KBM-7 (cell line): ENCODE measurements around the gene RESP18.
"Not testable (repeated sequence)": the region's sequence is repeated elsewhere in the genome, so short reads cannot be mapped to it uniquely, and the experiment has no call there.

ENCODE experiments used
- DNase-seq: peaks from one replicate; pipeline ENCODE4 v3.0.0-alpha.2; 2015
- in situ Hi-C: fragments of 300-500 bp; cut with MboI; formaldehyde crosslinking; loops from 2 replicates; pipeline ENCODE4 v1.14.3; 2020; ENCODE audit warnings: low sequenced_read_pairs, low pct_unique_long_range_greater_than_20kb, mixed read lengths

RESP18 gene

DNA sequence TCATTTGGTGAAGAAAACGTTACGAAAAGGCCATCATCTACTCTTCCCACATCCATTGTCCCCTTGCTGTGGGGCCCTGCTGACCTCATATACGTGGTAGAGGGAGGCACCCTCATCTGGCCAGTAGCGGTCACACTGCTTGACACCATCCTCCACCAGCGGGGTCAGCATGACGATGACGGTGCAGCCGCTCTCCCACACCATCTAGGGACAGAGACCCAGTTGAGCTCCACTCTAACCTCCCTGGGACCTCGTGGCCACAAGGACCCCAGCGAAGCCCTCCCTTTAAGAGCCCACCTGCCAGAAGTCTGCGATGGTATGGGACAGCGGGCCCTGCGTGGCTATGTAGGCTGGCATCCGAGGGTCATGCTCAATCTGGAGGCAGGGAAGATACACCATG, 36.4 kb downstream of the RESP18 start:
- no peak for DNase-seq
- in situ Hi-C loops = no loop called here

DNA sequence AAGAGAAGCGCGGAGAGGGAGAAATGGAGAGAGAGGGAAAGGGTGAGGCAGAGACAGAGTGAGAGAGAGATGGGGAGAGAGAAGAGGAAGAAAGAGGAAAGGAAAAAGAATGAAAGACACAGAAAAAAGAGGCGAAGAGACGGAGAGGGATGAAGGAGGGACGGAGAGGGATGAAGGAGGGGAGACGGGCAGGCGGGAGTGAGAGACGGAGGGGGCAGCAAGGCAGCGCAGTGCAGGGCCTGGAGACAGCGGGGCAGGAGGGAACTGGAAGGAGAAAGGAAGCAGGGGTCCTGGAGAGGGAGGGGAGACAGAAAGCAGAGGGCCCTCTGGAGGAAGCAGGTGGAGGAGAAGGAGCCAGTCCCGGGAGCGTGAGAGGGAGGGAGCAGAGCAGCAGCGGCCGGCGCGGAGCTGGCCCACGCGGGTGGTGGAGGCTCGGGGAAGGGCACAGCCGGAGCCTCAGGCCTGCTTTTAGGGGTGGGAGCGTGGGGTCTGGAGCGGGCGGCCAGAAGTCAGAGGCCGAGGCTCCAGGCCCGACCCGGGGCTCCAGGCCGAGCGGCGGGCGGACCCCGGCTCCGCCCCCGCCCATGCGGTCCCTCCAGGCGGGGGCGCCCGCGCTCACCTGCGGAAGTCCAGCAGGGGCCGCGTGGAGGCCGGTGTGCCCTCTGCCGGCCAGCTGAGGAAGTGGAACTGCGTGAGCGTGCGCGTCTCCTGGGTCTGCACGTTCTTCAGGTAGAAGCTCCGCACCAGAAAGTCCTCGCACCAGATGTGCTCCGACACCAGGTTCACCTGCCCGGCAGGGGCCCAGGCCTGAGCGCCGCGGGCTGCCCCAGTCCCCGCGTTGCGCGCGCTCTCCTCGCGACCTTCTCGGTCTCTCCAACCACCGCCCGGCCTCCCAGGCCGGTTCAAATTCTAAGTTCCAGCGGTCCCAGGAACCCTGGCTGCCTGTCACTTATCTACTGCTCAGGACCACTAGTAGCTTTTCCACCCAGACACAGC, 37.9 kb downstream of the RESP18 start:
- in situ Hi-C loops = no loop called here
- DNase-seq = peak; percentile 95

DNA sequence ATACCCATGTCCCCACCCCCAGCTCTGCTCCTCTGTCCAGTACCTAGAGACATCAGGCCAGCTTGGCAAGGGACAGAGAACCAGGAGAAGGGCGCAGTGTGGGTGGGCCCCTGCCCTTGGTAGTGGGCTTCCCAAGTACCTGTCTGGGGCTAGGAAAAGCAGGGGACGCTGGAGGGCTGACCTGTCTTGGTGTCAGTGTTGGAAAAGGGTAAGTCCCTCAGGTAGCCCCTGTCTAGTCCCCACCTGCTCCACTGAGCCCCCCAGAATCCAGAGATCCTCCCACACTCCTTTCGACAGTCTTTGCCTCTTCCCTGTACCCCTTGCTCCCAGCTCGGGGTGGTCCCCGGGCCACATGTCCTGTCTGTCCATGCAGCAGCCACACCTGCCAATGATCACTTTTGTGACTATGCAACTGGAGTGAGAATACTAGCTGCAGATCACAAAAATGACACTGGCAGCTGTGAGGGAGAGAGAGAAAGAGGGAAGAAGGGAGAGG, 38.8 kb downstream of the RESP18 start:
- in situ Hi-C loops = no loop called here
- no peak for DNase-seq

DNA sequence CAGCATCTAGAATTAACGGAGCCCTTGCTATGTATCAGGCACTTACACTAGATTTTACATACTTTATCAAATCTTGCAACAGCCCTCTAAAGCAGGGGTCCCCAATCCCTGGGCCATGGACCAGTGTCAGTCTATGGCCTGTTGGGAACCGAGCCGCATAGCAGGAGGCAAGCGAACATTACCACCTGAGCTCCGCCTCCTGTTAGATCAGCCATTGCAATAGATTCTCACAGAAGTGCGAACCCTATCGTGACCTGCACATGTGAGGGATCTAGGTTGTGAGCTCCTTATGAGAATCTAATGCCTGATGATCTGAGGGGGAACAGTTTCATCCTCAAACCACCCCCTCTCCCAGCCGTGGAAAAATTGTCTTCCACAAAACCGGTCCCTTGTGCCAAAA, 39.9 kb downstream of the RESP18 start:
- in situ Hi-C loops = no loop called here
- no peak for DNase-seq

DNA sequence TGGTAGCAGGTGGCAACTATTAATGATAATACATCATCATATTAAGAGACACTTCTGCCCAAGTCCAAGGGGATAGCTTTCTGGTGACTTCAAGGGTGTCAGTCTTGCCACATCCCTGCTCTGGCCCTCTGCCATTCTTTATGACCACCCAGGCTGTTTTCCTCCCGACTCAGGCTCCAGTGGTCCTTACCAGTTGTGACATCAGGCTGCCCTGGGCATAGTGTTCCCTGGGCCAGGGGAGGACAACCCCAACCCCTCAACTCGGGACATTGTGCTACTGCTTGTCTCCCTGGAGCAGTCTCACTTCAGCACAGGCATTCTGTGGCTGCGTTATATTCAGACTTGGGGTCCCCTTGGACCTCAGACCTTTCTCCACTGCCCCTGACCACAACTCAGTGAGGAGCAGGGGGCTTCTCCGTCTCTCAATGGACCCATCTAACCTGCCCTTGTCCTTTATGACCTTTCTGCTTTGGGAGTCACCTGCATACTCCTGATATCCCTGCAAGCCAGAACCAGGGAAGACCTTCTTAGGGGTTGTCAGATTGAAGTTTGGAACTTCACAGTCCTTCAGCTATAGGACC, 40.5 kb downstream of the RESP18 start:
- in situ Hi-C loops = no loop called here

DNA sequence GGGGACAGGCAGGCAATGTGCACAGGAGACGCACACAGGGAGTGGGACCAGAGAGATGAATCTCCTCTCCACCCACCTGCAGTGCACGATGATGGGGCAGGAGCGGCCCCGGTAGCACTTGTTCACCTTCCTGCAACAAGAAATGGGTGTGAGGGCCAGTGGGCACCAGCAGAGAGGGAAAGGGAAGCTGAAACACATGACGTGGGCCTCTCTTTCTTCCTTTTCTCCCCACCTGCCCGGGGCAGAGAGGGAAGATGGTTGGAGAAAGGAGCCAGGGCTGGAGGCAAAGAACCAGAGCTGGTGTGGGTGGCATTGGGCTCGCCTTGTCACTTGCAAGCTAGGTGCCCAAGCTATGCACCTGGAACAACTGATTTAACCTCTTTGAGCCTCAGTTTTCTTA, 41.1 kb downstream of the RESP18 start:
- in situ Hi-C loops = no loop called here
- DNase-seq = no peak

More for the DNA sequence above, 40.5 kb downstream of the RESP18 start:
- no peak for DNase-seq

DNA sequence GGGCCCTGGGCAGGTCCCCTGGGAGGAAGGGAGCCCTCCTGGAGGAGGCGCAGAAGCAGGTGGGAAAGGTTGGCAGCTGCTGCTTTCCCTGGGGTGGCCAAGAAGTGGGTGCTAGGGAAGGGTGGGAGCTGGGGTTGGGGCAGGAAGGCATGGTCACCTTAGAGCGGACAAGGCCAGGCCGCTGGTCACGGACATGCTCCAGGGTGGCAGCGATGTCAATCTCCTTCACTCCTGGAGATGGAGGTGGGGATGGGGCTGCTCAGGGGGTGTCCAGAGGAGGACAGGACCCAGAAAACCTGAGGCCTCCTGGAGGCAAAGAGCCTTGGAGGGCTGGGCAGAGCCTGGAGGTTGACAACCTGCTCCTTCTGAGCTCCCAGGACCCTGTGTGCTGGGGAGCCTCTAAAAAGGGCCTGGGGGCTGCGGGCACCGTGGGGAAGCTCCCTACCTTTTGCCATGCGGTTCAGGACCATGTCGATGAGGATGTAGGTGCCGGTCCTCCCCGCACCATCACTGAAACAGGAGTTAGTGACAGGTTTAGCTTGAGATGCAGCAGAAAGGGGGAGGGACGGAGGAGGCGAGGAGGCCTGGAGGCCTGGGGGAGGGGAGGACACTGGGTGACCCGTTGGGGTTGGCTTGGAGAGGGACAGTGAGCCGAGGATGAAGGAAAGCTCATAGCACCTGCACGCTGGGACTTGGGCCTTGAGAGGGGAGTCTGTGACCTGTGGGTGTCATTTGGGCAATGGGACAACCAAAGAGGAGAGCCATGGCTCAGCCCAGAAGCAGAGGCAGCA, 42.0 kb downstream of the RESP18 start:
- DNase-seq = no peak
- in situ Hi-C loops = no loop called here

DNA sequence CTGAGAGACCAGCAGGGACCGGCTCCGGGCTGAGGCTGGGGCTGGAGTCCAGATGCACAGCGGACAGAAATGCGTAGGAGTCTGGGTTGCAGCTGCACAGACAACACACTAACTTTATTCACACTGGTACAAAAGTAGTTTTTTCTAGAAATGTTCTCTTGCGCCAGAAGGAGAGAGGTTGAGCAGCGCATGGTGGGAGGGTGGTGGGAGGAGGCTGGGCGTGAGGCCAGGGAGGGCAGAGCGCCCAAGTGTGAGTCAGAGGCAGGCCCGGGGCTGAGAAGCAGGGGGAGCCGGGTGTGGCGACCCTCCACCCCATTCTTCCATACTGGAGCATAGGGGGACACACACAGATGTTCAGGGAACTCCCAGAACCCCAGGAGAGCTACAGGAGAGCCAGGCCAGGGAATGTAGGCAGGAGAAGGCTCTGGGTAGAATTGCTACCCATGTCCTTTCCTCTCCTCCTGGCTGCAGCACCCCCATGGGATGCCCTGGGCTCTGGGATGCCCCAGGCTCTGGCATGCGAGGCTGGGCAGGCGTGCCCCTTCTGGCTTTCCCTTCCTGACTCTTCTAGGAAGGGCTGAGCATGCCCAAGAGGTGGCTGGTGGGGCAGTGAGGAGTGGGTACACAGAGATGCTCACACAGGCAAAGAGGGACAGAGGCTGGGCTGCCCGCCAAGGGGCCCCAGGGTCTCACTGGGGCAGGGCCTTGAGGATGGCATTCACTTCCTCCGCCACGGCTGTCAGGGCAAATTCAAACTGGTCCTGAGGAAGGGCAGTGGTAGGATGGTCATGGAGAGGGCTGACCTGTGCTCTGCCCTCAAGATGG, 42.8 kb downstream of the RESP18 start:
- in situ Hi-C loops = no loop called here
- DNase-seq = no peak

DNA sequence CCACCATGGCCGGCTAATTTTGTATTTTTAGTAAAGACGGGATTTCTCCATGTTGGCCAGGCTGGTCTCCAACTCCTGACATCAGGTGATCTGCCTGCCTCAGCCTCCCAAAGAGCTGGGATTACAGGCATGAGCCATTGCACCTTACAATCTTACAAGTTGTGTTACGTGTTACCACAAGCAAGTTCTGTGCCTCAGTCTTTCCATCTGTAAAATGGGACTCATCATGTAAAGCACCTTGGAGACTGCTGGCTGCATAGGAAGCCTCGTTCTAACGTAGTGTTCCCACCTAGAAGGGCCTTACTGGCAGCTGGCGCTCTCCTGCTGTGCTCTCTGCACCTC, 43.4 kb downstream of the RESP18 start:
- no peak for DNase-seq
- in situ Hi-C loops = no loop called here

DNA sequence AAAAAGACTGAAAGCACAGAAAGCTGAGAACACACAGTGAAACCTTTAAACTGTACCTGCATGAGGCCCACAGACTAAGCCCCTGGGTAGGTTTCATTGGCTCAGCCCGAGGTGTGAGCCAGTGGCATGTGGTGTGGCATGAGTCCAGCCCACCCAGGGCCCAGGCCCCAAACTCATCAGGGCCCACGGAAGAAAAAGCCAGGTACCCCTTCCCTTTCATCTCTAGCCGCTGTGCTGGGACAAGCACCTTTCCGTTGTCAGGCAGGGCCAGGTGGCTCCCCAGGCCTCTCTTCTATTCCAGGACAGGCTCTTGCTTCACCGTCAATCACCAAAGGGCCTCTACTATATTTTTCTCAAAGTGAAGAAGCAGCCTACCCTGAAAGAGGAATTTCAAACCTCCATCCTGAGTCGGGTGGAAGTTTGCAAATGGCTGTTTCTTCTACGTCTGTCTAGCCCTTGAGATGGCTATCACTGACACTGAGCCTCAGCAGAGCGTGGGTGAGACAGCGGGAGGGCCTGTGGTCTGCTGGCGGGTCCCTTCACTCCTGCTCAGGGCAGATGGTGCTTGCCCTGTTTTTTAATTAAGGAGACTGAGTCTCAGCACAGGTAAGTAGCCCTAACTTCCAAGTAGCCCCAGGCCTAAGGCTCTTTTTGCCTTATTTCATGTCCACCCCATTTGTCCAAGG, 44.8 kb downstream of the RESP18 start:
- in situ Hi-C loops = no loop called here
- DNase-seq = peak; percentile 22

DNA sequence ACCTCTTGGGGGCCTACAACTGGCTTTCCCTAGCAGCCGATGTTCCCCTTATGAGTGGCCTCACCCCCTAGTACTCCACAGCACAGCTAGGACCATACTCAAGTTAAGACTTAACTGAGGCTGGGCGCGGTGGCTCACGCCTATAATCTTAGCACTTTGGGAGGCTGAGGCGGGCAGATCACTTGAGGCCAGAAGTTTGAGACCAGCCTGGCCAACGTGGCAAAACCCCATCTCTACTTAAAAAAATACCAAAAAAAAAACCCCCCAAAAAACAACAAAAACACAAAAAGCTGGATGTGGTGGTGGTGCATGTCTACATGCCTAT, 45.5 kb downstream of the RESP18 start:
- DNase-seq, in situ Hi-C loops: not testable (repeated sequence)

DNA sequence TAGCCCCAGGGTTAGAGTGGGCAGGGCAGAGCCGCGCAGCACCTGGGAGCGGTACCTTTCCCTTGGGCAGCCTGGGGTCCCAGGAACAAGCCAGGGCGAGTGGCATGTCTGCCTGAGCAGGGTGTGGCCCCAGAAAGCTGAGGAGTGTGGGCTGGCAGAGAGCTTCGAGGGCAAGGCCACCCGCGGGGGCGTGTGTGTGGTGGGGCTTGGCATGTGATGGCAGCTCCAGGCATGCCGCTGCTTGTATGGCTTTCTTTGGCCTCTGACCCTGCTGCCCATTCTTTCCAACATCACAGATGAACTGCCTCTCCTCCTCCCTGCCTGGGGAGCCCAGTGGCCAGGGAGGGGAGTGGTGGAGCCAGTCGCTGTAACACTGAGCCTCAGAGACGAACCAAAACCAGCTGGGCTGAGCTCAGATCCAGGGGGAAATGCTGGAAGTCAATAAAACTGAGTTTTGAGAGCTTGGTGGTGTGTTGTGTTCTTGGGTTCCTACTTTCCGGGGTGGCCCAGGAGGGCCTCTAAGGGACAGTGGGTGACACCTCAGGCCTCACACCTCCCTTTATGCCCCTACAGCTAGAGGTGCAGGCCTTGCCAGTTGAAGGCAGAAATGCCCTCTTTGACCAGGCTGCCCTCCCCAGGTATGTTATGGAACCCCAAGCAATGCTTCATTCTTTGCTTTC, 46.0 kb downstream of the RESP18 start:
- no peak for DNase-seq
- in situ Hi-C loops = no loop called here

DNA sequence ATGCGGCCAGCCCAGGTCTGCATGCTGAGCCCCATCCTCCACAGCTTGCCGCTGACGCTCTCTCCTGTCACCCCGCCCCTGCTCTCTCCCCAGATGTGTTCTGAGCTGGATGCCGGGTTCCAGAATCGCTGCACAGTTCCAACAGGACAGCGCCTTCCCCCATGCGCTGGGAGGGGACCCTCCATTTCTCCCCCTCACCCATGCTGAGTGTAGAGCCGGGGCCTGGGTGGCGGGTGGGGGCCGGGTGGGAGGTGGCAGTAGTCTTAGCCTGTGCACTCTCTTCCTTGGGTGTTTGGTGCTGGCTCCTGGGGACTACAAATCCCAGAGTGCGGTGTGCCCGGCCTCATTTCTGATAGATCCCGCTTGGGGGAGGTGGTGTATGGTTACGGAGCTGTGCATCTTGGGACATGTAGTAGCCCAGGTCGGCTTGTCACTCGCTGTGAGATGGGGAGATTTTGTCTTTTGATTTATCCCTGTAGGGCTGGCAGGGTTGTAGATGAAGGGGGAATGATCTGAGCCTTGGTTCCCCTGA, 46.6 kb downstream of the RESP18 start:
- no peak for DNase-seq
- in situ Hi-C loops = no loop called here

DNA sequence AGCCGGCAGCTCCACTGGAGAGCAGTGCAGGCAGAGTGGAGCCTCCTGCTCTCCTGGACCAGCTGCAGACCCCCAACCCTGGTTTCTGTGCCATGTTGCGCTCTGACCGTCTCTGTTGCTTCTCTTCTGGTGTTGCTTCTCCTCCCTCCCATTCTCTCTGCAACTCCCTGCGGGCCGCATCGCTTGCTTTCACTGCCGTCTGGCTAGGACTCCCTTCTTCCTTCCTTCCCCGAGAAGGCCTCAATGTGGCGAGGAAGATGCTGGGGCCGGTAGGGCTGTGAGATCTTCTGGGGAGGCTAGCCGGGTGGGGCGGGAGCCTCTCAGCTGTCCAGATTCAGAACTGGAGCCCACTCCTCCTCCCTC, 47.2 kb downstream of the RESP18 start:
- no peak for DNase-seq
- in situ Hi-C loops = no loop called here

DNA sequence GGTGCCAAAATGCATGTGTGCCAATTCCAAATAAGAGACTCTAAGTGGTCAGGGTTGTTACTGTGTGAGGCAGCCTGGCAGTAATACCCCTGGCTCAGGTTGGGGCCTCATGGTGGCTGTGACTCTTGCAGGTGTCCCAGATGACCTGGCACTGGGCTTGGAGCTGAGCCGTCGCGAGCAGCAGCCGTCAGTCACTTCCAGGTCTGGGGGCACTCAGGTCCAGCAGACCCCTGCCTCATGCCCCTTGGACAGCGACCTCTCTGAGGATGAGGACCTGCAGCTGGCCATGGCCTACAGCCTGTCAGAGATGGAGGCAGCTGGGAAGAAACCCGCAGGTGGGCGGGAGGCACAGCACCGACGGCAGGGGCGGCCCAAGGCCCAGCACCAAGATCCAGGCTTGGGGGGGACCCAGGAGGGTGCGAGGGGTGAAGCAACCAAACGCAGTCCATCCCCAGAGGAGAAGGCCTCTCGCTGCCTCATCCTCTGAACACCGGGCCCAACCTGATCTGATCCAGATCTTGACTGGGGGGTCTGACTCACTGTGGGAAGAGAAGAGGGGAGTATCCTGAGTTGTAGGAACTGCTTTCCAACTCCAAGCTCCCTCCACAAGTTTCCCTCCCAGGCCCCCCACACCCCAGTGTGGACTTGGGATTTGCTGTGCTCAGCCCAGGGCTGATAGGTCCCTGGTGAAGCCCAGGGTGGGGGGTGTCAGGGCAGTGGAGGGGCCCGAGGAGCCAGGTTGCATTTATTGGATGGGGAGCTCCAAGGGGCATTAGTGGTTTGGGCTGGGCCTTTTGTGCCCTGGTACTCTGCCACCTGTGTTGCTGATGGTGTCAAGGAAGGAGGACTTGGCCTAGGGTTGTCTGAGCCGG, 47.8 kb downstream of the RESP18 start:
- no peak for DNase-seq
- in situ Hi-C loops = no loop called here

DNA sequence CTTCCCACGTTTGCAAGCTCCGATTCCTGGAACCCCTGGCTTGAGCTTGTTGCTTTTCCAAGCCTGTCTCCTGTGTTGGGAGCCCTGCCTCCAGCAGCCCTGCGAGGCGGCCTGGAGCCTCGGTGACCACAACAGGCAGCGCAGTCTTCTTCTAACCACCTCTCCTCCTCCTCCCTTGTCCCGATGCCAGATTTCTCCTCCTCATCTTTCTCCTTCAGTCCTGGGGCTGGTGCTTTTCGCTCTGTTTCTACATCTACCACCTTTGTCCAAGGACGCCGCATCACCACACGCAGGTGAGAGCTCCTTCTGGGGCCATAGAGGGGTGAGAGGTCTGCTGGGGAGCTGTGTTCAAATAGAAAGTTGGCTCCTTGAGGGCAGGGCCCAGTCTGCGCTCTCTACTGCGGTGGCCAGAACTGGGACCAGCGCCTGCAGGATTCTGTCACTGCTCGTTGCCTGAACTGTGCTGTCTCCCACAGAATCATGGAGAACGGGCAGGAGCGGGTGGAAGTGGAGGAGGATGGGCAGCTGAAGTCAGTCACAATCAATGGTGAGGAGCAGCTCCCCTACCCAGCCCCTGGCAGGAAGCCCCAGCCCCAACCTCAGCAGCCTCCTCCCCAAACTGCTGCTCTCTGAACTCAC, 49.5 kb downstream of the RESP18 start:
- no peak for DNase-seq
- in situ Hi-C loops = no loop called here

DNA sequence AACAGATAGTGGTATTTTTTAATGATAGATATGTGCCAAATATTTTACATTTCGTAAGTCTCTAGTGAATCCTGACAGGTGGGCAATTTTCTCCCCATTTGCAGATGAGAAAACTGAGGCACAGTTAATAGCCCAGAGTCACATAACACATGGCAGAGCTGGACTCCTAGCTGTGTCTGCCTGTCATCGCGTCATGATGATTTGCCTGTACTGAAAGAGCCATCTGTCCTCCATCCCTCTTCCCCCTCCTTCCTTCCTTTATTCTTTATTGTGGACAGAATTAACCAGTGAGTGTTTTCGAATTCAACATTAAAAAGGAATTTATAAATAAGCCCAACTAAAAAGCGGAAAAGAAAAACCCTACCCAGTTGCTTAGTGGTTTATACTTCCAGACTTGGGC, 50.2 kb downstream of the RESP18 start:
- no peak for DNase-seq
- in situ Hi-C loops = no loop called here
